ENCODE measurements around the gene ENTREP1. TPM values are rescaled to one million over a fixed set of nuclear protein-coding genes. Genes with fewer than 3 reads are reported as not detected.

Gene ENTREP1
- total and polyA plus RNA-seq, 10 donors: 0.61 to 2.6 (median 1.2) TPM

- WGBS, 5 donors: 55 to 74% (median 60%) methylated on average over 7 of the region's 7 CpGs
- no peak overlapping the region for H3K27ac ChIP-seq
- no peaks in the 10 kb centered on the region for H3K9me3 ChIP-seq
- DNase-seq: no peak
- H3K4me1 ChIP-seq: peaks cover 0 to 18% (median 4%) of the 10 kb centered on the region in 6 donors
- H3K4me3 ChIP-seq: peak overlapping the region in 1 of 8 donors; percentile 26
- TF ChIP-seq POLR2A (IDR thresholded peaks at IDR 0.05) (no peak), CTCF (IDR thresholded peaks at IDR 0.05 in 8 of 11, conservative IDR thresholded peaks at IDR 0.05 in 3 of 11) (no peak), POLR2AphosphoS5 (IDR thresholded peaks at IDR 0.05) (no peak)
- intact Hi-C loops (cut with DNase I; ENCODE audit: low total_unique reads): no loop called here
- no peaks in the 10 kb centered on the region for H3K36me3 ChIP-seq
- H3K27me3 ChIP-seq (replicated peaks in 1 of 7): peaks cover 0 to 61% (median 20%) of the 10 kb centered on the region in 7 donors
These were observed 1.2 kb downstream of the ENTREP1 start for GRCh38 chr9:69326261-69326660.

- DNase-seq: no peak
- Histone ChIP-seq H3K27me3 (replicated peaks in 1 of 7) (peaks cover 0 to 33% (median 9%) of the 10 kb centered on the region in 7 donors), H3K4me3 (no peak overlapping the region), H3K27ac (no peak overlapping the region), H3K9me3 (no peaks in the 10 kb centered on the region), H3K36me3 (no peaks in the 10 kb centered on the region), H3K4me1 (peaks cover 0 to 7% (median 0%) of the 10 kb centered on the region in 6 donors)
- TF ChIP-seq POLR2A (IDR thresholded peaks at IDR 0.05): no peak
- TF ChIP-seq POLR2AphosphoS5 (IDR thresholded peaks at IDR 0.05): no peak
- no peak for TF ChIP-seq CTCF (IDR thresholded peaks at IDR 0.05 in 8 of 11, conservative IDR thresholded peaks at IDR 0.05 in 3 of 11)
- intact Hi-C loops (cut with DNase I; ENCODE audit: low total_unique reads): no loop called here
- 81 to 98% (median 90%) methylated on average over 3 of the region's 3 CpGs for WGBS, 5 donors
These were observed 5.6 kb downstream of the ENTREP1 start for GRCh38 chr9:69330580-69330979.

- TF ChIP-seq POLR2AphosphoS5 (IDR thresholded peaks at IDR 0.05) (no peak), POLR2A (IDR thresholded peaks at IDR 0.05) (no peak), CTCF (IDR thresholded peaks at IDR 0.05 in 8 of 11, conservative IDR thresholded peaks at IDR 0.05 in 3 of 11) (no peak)
- Histone ChIP-seq H3K9me3 (no peaks in the 10 kb centered on the region), H3K4me3 (no peak overlapping the region), H3K36me3 (no peaks in the 10 kb centered on the region), H3K27ac (no peak overlapping the region), H3K27me3 (replicated peaks in 1 of 7) (peaks cover 0 to 24% (median 2%) of the 10 kb centered on the region in 7 donors), H3K4me1 (no peaks in the 10 kb centered on the region)
- WGBS, 5 donors: 79 to 97% (median 94%) methylated on average over 3 of the region's 3 CpGs
- no peak for DNase-seq
- intact Hi-C loops (cut with DNase I; ENCODE audit: low total_unique reads): no loop called here
These were observed 6.4 kb downstream of the ENTREP1 start for GRCh38 chr9:69331444-69331843.

GRCh38 chr9:69332067-69332685 is 7.2 kb downstream of the ENTREP1 start:
- WGBS, 5 donors: 87 to 94% (median 93%) methylated on average over 5 of the region's 5 CpGs
- Histone ChIP-seq H3K36me3 (no peaks in the 10 kb centered on the region), H3K27ac (no peak overlapping the region), H3K27me3 (replicated peaks in 1 of 7) (peaks cover 0 to 17% (median 0%) of the 10 kb centered on the region in 7 donors), H3K9me3 (no peaks in the 10 kb centered on the region), H3K4me3 (no peak overlapping the region), H3K4me1 (no peaks in the 10 kb centered on the region)
- no peak for TF ChIP-seq CTCF (IDR thresholded peaks at IDR 0.05 in 8 of 11, conservative IDR thresholded peaks at IDR 0.05 in 3 of 11)
- TF ChIP-seq POLR2AphosphoS5 (IDR thresholded peaks at IDR 0.05): no peak
- no peak for TF ChIP-seq POLR2A (IDR thresholded peaks at IDR 0.05)
- intact Hi-C loops (cut with DNase I; ENCODE audit: low total_unique reads): no loop called here
- no peak for DNase-seq
